Muscle of arm (tissue), 14 donors: Measurements from ENCODE around the gene VPS26C. TPM values are rescaled to one million over a fixed set of nuclear protein-coding genes. Genes with fewer than 3 reads are reported as not detected.
"Not testable (repeated sequence)": the region's sequence is repeated elsewhere in the genome, so short reads cannot be mapped to it uniquely, and the experiment has no call there.

Source experiments
- DNase-seq: peaks from one replicate; pipeline ENCODE4 v3.0.0-alpha.2; 2013
- long read RNA-seq, 11 donors: transcript quantifications; one replicate each; lab custom pipeline, GENCODE V29; 2026
- polyA plus RNA-seq, 12 donors: library from polyadenylated mRNA; unstranded; fragments of 120-200 nt; gene quantifications; one replicate each; pipeline ENCODE4 v1.2.1, GENCODE V29; 2013; ENCODE audit not compliant: insufficient read length in 12 of 12

The VPS26C gene
- polyA plus RNA-seq: 10 to 100 TPM in 11 of 12 donors, not detected in 1; 28.1 to 48.8 (median 32.1) TPM
- long read RNA-seq, donor 1, transcript VPS26C-206 (3 exons, 715 nt): minor isoform, 5 of 18 reads
- long read RNA-seq, donor 1, transcript VPS26C-201 (8 exons, 3,256 nt): major isoform, 10 of 18 reads
- long read RNA-seq, donor 1, partial matches to known transcripts: 0 of 18 reads
- long read RNA-seq, donor 1, other reads (novel, unspliced or antisense): 0 of 18 reads
- long read RNA-seq, donor 2, partial matches to known transcripts: 0 of 4 reads
- long read RNA-seq, donor 2, other reads (novel, unspliced or antisense): 0 of 4 reads
- long read RNA-seq, donor 3, partial matches to known transcripts: 0 of 2 reads
- long read RNA-seq, donor 3, other reads (novel, unspliced or antisense): 0 of 2 reads
- long read RNA-seq, donor 4, partial matches to known transcripts: 0 of 1 reads
- long read RNA-seq, donor 4, other reads (novel, unspliced or antisense): 0 of 1 reads
- long read RNA-seq, donor 5, transcript VPS26C-201 (8 exons, 3,256 nt): major isoform, 8 of 12 reads
- long read RNA-seq, donor 5, partial matches to known transcripts: 0 of 12 reads
- long read RNA-seq, donor 5, other reads (novel, unspliced or antisense): 0 of 12 reads
- long read RNA-seq, donor 6, partial matches to known transcripts: 0 of 6 reads
- long read RNA-seq, donor 6, other reads (novel, unspliced or antisense): 0 of 6 reads
- long read RNA-seq, donor 7, partial matches to known transcripts: 0 of 1 reads
- long read RNA-seq, donor 7, other reads (novel, unspliced or antisense): 0 of 1 reads
- long read RNA-seq, donor 8, partial matches to known transcripts: 0 of 6 reads
- long read RNA-seq, donor 8, other reads (novel, unspliced or antisense): 0 of 6 reads
- long read RNA-seq, donor 9, transcript VPS26C-201 (8 exons, 3,256 nt): major isoform, 6 of 7 reads
- long read RNA-seq, donor 9, partial matches to known transcripts: 0 of 7 reads
- long read RNA-seq, donor 9, other reads (novel, unspliced or antisense): 0 of 7 reads
- long read RNA-seq, donor 10, partial matches to known transcripts: 0 of 4 reads
- long read RNA-seq, donor 10, other reads (novel, unspliced or antisense): 0 of 4 reads
- long read RNA-seq, donor 11, transcript VPS26C-201 (8 exons, 3,256 nt): major isoform, 5 of 7 reads
- long read RNA-seq, donor 11, partial matches to known transcripts: 0 of 7 reads
- long read RNA-seq, donor 11, other reads (novel, unspliced or antisense): 0 of 7 reads

DNA sequence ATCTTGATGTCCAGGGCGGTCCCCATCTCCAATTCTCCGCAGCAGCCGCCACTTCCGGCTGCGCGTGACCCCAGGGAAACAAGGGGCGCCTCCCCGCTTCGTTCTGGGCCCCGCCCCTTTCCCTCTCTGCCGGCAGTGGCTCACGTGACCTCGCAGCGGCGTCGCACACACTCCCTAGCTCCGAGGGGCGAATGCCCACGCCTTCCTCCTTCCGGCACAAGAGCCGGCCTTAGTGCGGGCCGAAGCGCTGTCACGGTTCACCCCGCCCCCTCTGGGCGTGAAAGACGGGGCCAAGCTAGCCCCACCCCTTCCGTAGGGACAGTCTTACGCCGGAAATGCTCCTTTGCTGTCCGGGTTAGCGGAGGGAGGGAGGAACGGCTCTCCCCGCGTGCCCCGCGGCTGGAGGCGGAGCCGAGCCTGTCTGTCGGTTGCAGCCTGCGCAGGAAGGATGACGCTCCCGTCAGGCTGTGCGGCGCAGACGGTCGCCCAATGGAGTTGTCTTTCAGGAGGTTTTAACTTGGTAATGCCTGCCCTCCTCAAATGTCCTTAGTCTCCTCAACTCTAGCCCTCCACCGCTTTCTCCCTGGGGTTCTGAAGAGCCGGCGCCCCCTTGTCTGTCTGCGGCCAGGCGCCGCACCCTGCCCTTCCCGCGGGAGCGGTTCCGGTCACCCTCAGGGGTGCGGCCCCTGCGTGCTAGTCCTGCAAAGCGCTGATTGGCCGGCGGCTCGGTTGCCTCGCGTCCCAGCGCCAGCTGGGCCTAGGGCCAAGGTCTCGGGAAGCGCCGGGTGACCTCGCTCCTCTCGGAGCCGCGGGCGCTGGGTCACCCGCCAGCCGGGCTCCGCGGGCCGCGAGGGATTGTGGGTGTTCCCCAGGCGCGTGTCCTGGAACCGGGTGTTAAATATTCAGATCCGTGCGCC is at the start of gene VPS26C:
VPS26C (minus strand) TSS at position 66 of the 917 bp plus-strand sequence; CDS start at position 26, 40 bp downstream.
- peak; percentile 100 for DNase-seq

DNA sequence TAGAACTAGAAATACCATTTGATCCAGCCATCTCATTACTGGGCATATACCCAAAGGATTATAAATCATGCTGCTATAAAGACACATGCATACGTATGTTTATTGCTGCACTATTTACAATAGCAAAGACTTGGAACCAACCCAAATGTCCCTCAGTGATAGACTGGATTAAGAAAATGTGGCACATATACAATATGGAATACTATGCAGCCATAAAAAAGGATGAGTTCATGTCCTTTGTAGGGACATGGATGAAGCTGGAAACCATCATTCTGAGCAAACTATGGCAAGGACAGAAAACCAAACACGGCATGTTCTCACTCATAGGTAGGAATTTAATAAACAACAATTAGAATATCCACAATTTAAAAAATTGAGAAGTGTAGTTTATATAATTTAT is 48.9 kb upstream of the VPS26C start:
- not testable (repeated sequence) for DNase-seq

DNA sequence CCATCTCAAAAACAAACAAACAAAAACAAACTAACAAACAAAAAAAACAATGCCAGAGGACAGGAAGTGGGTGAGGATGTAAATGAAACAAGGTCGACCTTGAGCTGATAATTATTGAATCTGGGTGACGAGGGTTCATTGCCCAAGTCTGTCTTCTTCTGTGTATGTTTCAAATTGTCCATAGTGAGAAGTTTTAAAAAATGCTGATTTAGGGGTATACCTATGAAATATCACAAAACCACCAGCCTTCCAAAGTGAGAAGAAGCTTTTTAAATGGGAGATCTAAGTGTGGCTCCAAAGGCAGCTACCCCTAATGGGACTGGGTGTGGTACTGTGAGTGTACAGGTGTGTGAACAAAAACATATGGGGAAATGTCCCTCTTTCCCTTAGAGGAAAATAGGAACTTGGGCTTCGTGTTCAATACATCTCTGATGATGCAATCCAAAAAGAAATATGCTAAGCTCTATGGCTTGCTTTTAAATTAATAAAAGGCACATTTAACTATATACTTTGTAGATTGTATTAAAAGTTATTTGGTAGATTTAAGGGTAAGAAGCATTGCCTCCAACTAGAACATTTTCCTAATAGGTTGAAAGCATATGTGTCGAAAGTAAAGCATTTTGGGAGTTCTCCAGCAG is 33.1 kb upstream of the VPS26C start:
- no peak for DNase-seq

DNA sequence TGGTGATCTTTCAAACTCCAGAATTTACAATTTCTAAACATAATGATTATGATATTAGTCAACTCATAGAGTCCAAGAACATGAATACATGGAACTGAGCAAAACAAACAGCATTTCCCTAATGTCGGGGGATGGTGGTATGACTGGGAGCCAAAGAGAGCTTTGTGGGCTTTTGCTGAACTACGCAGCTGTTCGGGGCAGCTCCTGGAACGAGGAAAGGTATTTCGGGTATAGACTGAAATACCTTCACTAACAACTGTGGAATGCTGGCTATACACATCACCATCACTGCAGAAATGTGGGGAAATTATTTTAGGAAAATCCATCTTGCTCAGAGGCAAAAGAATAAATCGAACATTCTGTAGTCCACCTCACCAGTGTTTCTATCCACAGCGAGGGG is 30.2 kb upstream of the VPS26C start:
- DNase-seq: no peak

DNA sequence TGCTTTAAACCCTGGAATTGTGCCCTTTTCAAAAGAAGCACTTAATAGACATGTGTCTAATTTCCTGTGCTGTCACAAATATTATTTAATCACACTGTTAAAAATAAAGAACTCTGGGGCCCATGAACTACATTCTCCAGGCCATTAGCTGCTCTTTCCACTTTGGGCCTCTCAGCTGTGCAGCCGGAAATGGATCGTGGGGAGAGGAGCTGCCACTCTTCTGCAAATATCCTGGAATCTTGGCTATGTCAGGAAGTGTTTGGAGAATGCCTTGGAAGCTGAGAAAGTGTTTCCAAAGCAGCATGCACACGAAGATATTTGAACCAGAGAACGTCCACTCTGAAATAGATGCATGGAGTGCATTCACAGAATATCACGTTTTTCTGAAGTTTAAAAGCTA is 27.5 kb upstream of the VPS26C start:
- DNase-seq: peak; percentile 16

DNA sequence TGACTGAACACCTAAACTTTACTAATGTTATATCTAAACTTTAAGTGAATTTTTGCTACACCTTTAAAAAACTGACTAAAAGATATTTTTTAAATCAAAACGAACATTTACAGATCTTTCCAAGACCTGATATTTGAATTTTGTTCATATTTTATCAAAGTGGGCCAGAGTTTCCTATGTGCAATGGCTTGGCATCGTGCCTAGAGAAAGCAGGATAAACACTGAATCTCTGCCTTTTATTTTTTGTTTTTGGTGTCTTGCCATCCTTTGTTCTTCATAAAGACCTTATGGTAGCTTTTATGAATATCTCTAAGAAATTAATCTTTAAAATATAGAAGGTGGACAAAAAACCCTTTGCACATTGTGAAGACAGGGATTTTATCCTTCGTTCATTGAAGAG is 25.8 kb upstream of the VPS26C start:
- DNase-seq: peak; percentile 13

DNA sequence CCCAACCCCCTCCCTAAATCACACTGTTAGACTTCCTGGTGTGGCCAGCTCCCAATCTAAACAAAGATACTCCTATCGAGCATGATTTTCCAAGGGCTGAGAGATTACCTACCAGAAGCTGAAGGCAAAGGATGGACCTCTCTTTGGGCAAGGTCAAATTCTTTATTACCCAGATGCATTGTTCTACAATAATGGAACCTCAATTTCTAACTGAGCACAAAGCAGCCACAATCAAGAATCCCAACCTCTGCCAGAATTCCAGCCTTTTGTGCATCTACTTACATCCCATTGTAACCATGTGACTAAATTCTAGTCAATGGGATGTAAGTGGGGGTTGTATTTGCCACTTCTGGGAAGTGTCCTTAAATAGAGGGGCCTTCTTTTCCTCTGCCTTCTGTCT is 24.9 kb upstream of the VPS26C start:
- DNase-seq: no peak

DNA sequence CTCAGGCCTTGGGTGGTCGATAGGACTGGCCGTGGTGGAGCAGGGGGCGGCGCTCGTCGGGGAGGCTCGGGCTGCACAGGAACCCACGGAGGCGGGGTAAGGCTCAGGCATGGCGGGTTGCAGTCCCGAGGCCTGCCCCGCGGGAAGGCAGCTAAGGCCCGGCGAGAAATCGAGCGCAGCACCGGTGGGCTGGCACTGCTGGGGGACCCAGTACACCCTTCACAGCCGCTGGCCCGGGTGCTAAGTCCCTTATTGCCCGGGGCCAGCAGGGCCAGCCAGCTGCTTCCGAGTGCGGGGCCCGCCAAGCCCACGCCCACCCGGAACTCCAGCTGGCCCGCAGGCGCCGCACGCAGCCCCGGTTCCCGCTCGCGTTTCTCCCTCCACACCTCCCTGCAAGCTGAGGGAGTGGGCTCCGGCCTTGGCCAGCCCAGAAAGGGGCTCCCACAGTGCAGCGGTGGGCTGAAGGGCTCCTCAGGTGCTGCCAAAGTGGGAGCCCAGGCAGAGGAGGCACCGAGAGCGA is 16.1 kb upstream of the VPS26C start:
- not testable (repeated sequence) for DNase-seq

DNA sequence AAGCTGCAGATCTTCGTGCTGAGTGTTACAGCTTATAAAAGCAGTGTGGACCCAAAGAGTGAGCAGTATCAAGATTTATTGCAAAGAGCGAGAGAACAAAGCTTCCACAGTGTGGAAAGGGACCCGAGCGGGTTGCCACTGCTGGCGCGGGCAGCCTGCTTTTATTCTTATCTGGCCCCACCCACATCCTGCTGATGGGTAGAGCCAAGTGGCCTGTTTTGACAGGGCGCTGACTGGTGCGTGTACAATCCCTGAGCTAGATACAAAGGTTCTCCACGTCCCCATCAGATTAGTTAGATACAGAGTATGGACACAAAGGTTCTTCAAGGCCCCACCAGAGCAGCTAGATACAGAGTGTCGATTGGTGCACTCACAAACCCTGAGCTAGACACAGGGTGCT is 15.5 kb upstream of the VPS26C start:
- DNase-seq: not testable (repeated sequence)

DNA sequence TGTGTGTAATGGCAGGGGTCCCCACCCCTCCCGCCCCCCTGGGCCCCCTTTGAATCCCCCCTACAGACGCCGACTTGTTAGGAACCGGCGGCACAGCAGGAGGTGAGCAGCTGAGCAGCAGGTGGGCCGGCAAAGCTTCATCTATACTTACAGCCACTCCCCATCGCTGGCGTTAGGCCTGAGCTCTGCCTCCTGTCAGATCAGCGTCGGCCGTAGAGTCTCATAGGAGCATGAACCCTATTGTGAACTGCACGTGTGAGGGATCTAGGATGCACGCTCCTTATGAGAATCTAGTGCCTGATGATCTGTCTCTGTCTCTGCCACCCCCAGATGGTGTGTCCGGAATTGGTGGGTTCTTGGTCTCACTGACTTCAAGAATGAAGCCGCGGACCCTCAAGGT is 14.9 kb upstream of the VPS26C start:
- DNase-seq: no peak

DNA sequence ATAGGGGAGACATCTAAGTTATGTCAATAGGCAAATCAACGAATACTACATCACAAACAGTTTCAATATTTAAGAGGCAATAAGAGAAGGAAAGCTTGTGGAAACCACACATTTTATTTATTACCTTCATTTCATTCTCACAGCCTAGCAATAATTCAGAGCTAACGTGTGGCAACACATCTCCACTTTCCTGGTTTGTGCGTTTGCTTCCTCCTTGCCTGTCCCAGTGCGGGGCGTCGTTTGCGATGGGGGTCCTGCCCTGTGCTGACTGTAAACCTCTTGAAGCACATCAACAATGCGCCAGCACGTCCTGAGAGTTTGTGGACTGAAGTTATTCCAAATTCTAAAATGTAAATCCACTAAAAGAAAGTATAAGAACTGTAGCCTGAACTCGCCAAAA is 14.4 kb upstream of the VPS26C start:
- DNase-seq: no peak

DNA sequence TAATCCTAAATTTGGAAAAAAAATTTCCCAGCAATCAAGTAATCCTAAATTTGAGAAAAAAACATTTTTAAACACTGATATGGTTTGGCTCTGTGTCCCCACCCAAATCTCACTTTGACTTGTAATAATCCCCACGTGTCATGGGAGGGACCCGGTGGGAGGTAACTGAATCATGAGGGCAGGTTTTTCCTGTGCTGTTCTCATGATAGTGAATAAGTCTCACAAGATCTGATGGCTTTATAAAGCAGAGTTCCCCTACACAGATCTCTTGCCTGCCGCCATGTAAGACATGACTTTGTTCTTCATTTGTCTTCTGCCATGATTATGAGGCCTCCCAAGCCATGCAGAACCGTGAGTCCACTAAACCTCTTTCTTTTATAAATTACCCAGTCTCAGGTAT is 12.1 kb upstream of the VPS26C start:
- DNase-seq: not testable (repeated sequence)

DNA sequence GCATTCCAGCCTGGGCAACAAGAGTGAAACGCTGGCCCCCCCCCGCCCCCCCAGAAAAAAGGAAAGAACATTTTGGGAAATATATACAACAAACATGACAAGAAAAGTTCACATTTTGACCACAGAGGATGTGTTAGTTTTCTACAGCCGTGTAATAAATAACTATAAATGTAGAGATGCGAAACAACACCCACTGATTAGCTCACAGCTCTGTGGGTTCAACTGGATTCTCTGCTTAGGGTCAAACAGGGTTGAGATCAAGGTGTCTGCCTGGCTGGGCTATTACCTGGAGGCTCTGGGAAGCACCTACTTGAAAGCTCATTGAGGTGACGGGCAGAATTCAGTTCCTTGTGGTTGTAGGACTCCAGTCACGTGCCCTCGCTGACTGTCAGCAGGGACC is 11.1 kb upstream of the VPS26C start:
- DNase-seq: no peak

DNA sequence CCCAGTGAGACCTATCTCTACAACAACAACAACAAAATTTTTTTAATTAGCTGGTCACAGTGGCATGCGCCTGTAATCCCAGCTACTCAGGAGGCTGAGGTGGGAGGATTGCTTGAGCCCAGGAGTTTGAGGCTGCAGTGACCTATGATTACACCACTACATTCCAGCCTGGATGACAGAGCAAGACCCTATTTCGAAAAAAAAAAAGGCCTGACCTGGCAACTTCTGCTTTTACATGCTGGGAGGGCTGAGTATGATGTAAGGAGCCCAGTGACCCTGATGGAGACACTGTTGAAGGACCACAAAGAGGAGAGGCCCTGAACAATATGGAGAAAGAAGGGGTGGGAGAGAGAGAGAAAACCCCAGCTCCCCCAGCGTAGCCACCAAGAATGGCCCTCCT is 9.2 kb upstream of the VPS26C start:
- DNase-seq: no peak

DNA sequence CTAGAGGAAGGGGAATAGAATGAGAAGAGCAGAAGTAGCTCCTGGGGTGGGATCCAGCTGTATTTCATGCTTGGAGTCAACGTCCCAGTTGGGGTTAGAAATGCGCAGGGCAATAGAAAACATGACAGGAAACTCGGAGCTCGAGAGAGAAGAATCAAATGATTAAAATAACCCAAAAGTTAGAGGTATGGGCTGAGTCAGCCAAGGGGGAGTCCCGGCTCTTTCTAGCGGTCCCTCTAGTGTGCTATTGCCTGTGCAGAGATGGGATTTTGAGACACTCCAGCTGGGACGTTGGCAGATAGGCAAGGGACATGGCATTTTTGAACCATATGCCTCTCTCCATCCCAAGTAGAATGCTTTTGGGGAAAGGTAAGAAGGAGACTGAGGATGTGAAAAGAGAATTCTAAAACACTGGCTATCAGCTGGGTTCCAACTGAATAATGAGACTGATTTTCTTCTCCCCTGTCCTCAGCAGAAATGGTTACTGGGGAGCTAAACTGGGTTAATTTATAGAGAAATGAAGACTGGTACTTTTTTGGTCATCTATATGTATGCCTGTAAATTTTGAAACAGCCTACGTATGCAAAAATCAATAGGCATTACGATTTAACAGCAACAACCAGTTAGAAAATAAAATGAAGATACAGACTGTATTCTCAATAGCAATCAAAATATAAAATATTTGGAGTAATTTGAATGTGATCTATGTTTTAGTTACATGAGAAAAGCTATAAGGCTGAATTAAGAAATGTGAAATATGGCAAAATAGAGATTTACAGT is 7.0 kb upstream of the VPS26C start:
- DNase-seq: no peak

DNA sequence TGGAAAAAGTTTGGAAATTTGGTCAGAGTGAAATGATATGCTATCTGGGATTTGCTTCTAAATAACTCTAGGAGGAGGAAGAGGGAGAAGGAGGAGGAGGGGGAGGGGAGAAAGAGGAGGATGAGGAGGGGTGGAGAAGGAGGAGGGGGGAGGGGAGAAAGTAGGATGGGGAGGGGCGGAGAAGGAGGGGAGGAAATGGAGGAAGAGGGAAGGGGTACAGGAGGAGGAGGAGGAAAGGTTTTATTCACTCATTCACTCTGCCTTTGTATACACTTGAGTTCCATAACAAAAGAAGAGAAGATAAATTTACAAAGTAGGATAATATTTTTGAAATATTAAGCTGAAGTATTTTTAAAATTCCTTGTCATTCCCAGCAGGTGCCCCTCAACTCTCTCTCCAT is 6.3 kb upstream of the VPS26C start:
- DNase-seq: no peak

DNA sequence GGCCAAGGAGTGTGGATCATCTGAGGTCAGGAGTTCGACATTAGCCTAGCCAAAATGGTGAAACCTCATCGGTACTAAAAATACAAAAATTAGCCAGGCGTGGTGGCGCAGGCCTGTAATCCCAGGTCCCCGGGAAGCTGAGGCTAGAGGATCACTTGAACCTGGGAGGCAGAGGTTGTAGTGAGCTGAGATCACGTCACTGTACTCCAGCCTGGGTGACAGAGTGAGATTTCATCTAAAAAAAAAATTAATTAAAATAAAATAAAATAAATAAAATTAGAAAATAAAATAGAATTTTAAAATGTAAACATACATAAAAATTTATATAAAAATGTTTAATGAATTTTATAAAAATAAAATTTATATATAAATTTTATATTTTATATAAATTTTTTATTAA is 5.8 kb upstream of the VPS26C start:
- no peak for DNase-seq

DNA sequence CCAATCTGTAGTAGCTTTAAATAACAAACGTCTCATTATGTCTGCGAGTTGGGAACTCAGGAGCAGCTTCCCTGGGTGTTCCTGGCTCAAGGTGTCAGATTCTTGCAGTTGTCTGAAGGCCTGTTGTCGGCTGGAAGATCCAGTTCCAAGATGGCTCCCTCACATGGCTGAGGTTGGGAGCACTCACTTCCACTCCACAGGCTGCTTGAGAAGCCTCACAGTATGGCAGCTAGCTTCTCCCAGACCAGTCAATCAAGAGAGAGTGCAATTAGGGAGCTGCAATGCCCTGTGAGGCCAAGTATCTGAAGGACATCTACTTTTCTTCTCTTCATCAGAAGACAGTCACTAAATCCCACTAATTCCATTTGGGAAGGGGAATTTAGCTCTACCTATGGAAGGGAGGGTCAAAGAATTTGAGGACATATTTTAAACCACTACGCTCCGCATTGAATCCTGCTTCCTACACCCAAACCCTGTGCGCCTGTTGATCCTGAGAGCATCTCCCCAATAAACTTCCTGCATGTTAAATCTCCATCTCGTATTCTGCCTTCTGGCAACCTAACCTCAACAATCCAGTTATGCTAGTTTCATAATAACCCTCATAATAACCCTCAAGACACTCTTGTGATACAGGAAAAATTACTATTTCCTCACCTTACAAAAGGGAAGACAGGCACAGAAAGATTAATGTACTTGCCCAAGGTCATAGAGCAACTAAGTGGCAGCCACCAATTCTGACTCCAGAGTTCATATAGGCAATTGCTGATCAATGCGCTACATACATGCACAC is 3.6 kb upstream of the VPS26C start:
- DNase-seq: no peak

DNA sequence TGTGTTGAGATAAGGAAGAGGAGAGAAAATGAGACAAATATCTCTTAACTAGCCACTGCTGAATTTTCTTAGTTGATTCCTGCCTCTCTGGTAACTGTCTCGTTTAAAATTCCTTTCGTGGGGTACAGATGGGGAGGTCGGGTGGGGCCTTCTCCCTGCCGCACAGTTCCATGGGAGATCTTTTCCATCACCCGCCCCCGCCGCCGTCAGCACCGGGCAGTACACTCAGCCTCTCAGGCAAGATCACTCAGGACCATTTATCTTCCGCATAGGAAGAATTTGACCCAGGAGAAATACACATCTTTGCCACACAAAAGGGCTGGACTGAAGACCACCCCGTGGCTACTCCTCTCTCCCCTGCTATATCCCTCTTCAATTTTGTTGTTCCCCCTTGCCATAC is 2.3 kb upstream of the VPS26C start:
- DNase-seq: no peak
